Kidney glomerular epithelial cell (primary cell): ENCODE measurements around the gene MBLAC1.

Source experiments
- DNase-seq: peaks from one replicate; lab custom pipeline; 2025; lab: John Stamatoyannopoulos, UW

Gene MBLAC1

GRCh38 chr7:100154651-100155491 lies 28.1 kb downstream of the MBLAC1 start:
- no peak for DNase-seq

- DNase-seq, result no peak
Measured at GRCh38 chr7:100155553-100156317, 29.0 kb downstream of the MBLAC1 start.

GRCh38 chr7:100156331-100157068 lies 29.7 kb downstream of the MBLAC1 start:
- DNase-seq, result no peak

- no peak for DNase-seq
Measured at GRCh38 chr7:100157069-100157333, 30.2 kb downstream of the MBLAC1 start.

GRCh38 chr7:100157334-100158228 lies 30.8 kb downstream of the MBLAC1 start:
- peak; percentile 50 for DNase-seq

GRCh38 chr7:100158229-100159098 lies 31.7 kb downstream of the MBLAC1 start, which contains the start of gene TRAPPC14:
Gene TRAPPC14, minus strand, starts transcription at chr7:100158723. Its CDS starts 224 bp downstream, at chr7:100158499.
- DNase-seq, result peak; percentile 80

- DNase-seq, result no peak
Measured at GRCh38 chr7:100159099-100159623, 32.4 kb downstream of the MBLAC1 start.

- DNase-seq, result no peak
Measured at GRCh38 chr7:100160067-100160466, 33.3 kb downstream of the MBLAC1 start.

- DNase-seq, result no peak
Measured at GRCh38 chr7:100163006-100163531, 36.3 kb downstream of the MBLAC1 start.

GRCh38 chr7:100163871-100164270 lies 37.1 kb downstream of the MBLAC1 start:
- no peak for DNase-seq

- no peak for DNase-seq
Measured at GRCh38 chr7:100166317-100166940, 39.7 kb downstream of the MBLAC1 start.

GRCh38 chr7:100166970-100167911 lies 40.5 kb downstream of the MBLAC1 start:
- DNase-seq, result no peak

GRCh38 chr7:100167912-100168323 lies 41.2 kb downstream of the MBLAC1 start:
- no peak for DNase-seq

GRCh38 chr7:100169147-100169850 lies 42.5 kb downstream of the MBLAC1 start:
- no peak for DNase-seq

- DNase-seq, result no peak
Measured at GRCh38 chr7:100170101-100170897, 43.5 kb downstream of the MBLAC1 start.

GRCh38 chr7:100171087-100171681 lies 44.4 kb downstream of the MBLAC1 start:
- no peak for DNase-seq

GRCh38 chr7:100171840-100172239 lies 45.1 kb downstream of the MBLAC1 start:
- DNase-seq, result no peak
